T-cell (primary cell): ENCODE data around the gene DDRGK1. TPM values are rescaled to one million over a fixed set of nuclear protein-coding genes. Genes with fewer than 3 reads are reported as not detected.

Experiments
- ATAC-seq, 4 experiments: fragments of 200-7000 bp in 3 of 4; fragments of 150-1000 bp in 1 of 4; cut with Tn5 transposase; replicated peaks in 1 of 4; 1 replicate in 3 of 4; 2 replicates in 1 of 4; pipeline ENCODE4 v1.10.0; 2021; ENCODE audit warnings: moderate library complexity in 3 of 4, mild to moderate bottlenecking in 2 of 4, moderate number of reproducible peaks in 1 of 4
- CTCF ChIA-PET, 2 donors: fragments of 300-600 bp; sonication (Branson Sonifier 250); formaldehyde crosslinking; loops; one replicate each; lab custom pipeline; 2022; ENCODE audit warnings: antibody characterized with exemption in 2 of 2; lab: Charles Lee
- POLR2A ChIA-PET, 2 donors: fragments of 300-600 bp; sonication (Branson Sonifier 250); formaldehyde crosslinking; loops; one replicate each; lab custom pipeline; 2022; ENCODE audit warnings: antibody characterized with exemption in 2 of 2; lab: Charles Lee
- DNase-seq, 35 experiments: peaks; one replicate each; pipeline versions ENCODE4 v3.0.0 to v3.0.0-alpha.2; 2013 to 2023
- H3K27ac ChIP-seq: one replicate; pipeline ENCODE4 v1.5.1; 2013; ENCODE audit warnings: low read length
- H3K27me3 ChIP-seq, 2 experiments: replicated peaks in 1 of 2; 1 replicate in 1 of 2; 2 replicates in 1 of 2; pipeline versions ENCODE4 v1.6.1 to v1.7.0; 2013; ENCODE audit warnings: low read length in 1 of 2, mixed read lengths in 1 of 2; ENCODE audit not compliant: control insufficient read depth in 2 of 2, insufficient read depth in 2 of 2; ENCODE audit errors: extremely low read depth in 1 of 2
- H3K36me3 ChIP-seq, 2 donors: 1 replicate in 1 of 2; 2 replicates in 1 of 2; pipeline versions ENCODE4 v1.6.1 to v1.7.0; 2013; ENCODE audit warnings: low read length in 1 of 2; ENCODE audit not compliant: control insufficient read depth in 2 of 2, insufficient read depth in 1 of 2; ENCODE audit errors: extremely low read depth in 1 of 2
- H3K4me1 ChIP-seq, 2 experiments: 1 replicate in 1 of 2; 2 replicates in 1 of 2; pipeline versions ENCODE4 v1.6.1 to v1.7.0; 2013; ENCODE audit warnings: low read length in 2 of 2, mixed read lengths in 1 of 2; ENCODE audit not compliant: insufficient read depth in 2 of 2, control insufficient read depth in 1 of 2; ENCODE audit errors: extremely low read depth in 1 of 2
- H3K4me3 ChIP-seq, 2 donors: 1 replicate in 1 of 2; 2 replicates in 1 of 2; pipeline versions ENCODE4 v1.5.1 to v1.7.0; 2013; ENCODE audit warnings: mild to moderate bottlenecking in 2 of 2, low read length in 1 of 2, moderate library complexity in 1 of 2; ENCODE audit not compliant: control insufficient read depth in 1 of 2; ENCODE audit errors: extremely low read depth in 1 of 2
- H3K9me3 ChIP-seq: 2 replicates; pipeline ENCODE4 v1.7.0; 2013
- H3K27ac Mint-ChIP-seq, 2 donors: one replicate each; pipeline ENCODE4 v1.8.0; 2020 to 2021; ENCODE audit warnings: mild to moderate bottlenecking in 2 of 2, mixed read lengths in 2 of 2
- H3K27me3 Mint-ChIP-seq, 2 donors: one replicate each; pipeline ENCODE4 v1.8.0; 2021 to 2022; ENCODE audit warnings: mixed read lengths in 2 of 2
- H3K36me3 Mint-ChIP-seq: one replicate; pipeline ENCODE4 v1.8.0; 2021; ENCODE audit warnings: mixed read lengths
- H3K4me1 Mint-ChIP-seq, 3 donors: one replicate each; pipeline ENCODE4 v1.8.0; 2020 to 2022; ENCODE audit warnings: mixed read lengths in 3 of 3, mild to moderate bottlenecking in 1 of 3
- H3K4me3 Mint-ChIP-seq, 3 donors: one replicate each; pipeline ENCODE4 v1.8.0; 2020 to 2022; ENCODE audit warnings: mild to moderate bottlenecking in 3 of 3, mixed read lengths in 3 of 3, moderate library complexity in 3 of 3
- H3K9me3 Mint-ChIP-seq, 3 donors: one replicate each; pipeline ENCODE4 v1.8.0; 2020 to 2022; ENCODE audit warnings: mixed read lengths in 3 of 3
- WGBS: methylation state at CpG from one replicate; pipeline ENCODE4 v1.1.5; 2013; ENCODE audit warnings: missing lambda C conversion rate; ENCODE audit not compliant: insufficient coverage; 5-methylcytosine and 5-hydroxymethylcytosine counted together
- total RNA-seq, 35 experiments: library from RNA in 6 of 35; stranded (reverse) in 6 of 35; fragments of 120-200 nt in 1 of 35; gene quantifications; one replicate each; pipeline versions ENCODE4 v1.2.1 to v1.2.4 and lab custom pipeline; 2013 to 2026

The DDRGK1 gene
- total RNA-seq, 5 donors from 2014 or later (not counting 1 experiment from before 2014, with no cell fraction given) = 44.6 to 76.3 (median 68.2) TPM

DNA sequence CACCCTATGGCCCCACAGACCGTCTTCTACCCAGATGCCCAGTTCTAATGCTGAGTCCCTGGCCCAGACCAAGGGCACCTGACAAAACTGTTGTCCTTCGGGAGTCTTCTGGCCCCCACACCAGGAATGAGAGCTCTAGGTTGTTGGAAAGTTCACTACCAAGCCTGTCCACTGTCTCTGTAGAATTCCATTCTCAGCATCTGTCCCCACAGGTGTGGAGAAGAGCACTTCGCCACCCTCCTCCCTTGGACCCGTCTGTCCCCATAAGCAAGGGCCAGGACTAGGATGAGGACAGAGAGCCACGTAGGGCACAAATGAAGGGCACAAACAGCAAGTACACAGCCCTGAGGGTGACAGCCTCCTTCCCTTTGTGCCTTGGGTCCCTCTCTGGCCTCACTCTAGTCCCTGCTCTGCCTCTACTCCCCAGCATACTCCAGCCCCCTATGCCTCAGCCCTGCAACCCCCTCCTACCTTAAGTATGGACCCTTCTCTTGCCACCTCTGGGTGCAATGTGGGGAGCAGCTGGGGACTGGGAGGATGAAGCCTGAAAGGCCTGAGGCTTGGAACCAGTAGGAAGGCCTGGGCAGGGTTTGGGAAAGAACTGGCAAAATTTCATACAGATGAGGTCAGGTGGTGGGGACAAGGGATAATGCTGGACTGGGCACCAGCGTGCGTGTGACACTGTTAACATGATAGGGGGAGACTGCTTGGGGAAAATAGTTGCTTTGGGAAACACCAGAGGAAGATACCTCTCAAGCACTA is 35.5 kb downstream of the DDRGK1 start:
- ATAC-seq (no peak), DNase-seq (no peak)
- H3K9me3 Mint-ChIP-seq = no peaks in the 10 kb centered on the region
- Histone ChIP-seq H3K9me3 (no peaks in the 10 kb centered on the region), H3K4me3 (no peak overlapping the region), H3K27ac (no peak overlapping the region), H3K4me1 (peaks cover 0 to 29% of the 10 kb centered on the region in 2 experiments), H3K36me3 (no peaks in the 10 kb centered on the region), H3K27me3 (peaks cover 3 to 66% of the 10 kb centered on the region in 2 experiments)
- peaks cover 3% of the 10 kb centered on the region for H3K36me3 Mint-ChIP-seq
- POLR2A ChIA-PET = interaction anchor here in 1 of 2 donors (0.6 kb wide), 1 partner anchor 117 kb away, joined by 3 read pairs; no protein-coding TSS in a partner anchor
- no peak overlapping the region for H3K27ac Mint-ChIP-seq
- peaks cover 6 to 28% of the 10 kb centered on the region in 2 donors for H3K27me3 Mint-ChIP-seq
- CTCF ChIA-PET = no interaction called here
- peaks cover 16 to 20% (median 19%) of the 10 kb centered on the region in 3 donors for H3K4me1 Mint-ChIP-seq
- 85% methylated on average over 3 of the region's 7 CpGs for WGBS
- H3K4me3 Mint-ChIP-seq = peak overlapping the region in 2 of 3 donors; percentile 44 to 67

- DNase-seq (no peak), ATAC-seq (peak in 1 of 4 experiments; percentile 11)
- Histone ChIP-seq H3K27ac (no peak overlapping the region), H3K4me1 (peaks cover 0 to 23% of the 10 kb centered on the region in 2 experiments), H3K27me3 (peaks cover 3 to 62% of the 10 kb centered on the region in 2 experiments), H3K4me3 (no peak overlapping the region), H3K36me3 (no peaks in the 10 kb centered on the region), H3K9me3 (no peaks in the 10 kb centered on the region)
- Mint-ChIP-seq H3K27ac (no peak overlapping the region), H3K36me3 (peaks cover 3% of the 10 kb centered on the region), H3K4me3 (peak overlapping the region in 2 of 3 donors; percentile 44 to 67), H3K27me3 (peaks cover 6 to 27% of the 10 kb centered on the region in 2 donors), H3K4me1 (peaks cover 16 to 20% (median 19%) of the 10 kb centered on the region in 3 donors), H3K9me3 (no peaks in the 10 kb centered on the region)
- CTCF ChIA-PET = interaction anchor here (0.6 kb wide), 2 partner anchors 43 to 427 kb away, joined by 3 to 4 read pairs; no protein-coding TSS in a partner anchor
- POLR2A ChIA-PET = no interaction called here
- WGBS = 38% methylated on average over 21 of the region's 39 CpGs
These were observed 36.2 kb downstream of the DDRGK1 start for GRCh38 chr20:3168079-3168828.

DNA sequence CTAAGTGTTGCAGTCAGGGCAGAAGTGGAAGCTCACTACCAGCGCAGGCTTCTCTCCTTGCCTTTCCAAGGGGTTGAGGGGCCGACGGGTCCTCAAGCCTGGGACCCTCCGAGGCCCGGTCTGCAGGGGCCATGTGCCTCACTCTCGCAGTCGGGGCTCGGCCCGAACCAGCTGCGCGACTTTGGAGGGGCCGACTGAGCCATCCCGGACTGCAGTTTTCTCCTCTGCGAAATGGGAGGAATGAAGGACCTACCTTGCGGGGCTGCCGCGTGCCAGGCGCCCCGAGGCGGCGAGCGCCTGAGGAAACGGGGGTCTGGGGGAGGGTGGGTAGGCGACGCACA is 36.8 kb downstream of the DDRGK1 start:
- Mint-ChIP-seq H3K4me3 (peak overlapping the region in 1 of 3 donors; percentile 46), H3K27ac (no peak overlapping the region), H3K27me3 (peaks cover 6 to 27% of the 10 kb centered on the region in 2 donors), H3K36me3 (peaks cover 3% of the 10 kb centered on the region), H3K4me1 (peaks cover 15 to 19% (median 18%) of the 10 kb centered on the region in 3 donors), H3K9me3 (no peaks in the 10 kb centered on the region)
- Histone ChIP-seq H3K9me3 (no peaks in the 10 kb centered on the region), H3K27ac (no peak overlapping the region), H3K36me3 (no peaks in the 10 kb centered on the region), H3K27me3 (peaks cover 3 to 61% of the 10 kb centered on the region in 2 experiments), H3K4me3 (no peak overlapping the region), H3K4me1 (peaks cover 0 to 17% of the 10 kb centered on the region in 2 experiments)
- ChIA-PET POLR2A (interaction anchor here in 1 of 2 donors (0.5 kb wide), 1 partner anchor 500 kb away, joined by 8 read pairs; no protein-coding TSS in a partner anchor), CTCF (interaction anchor here (0.6 kb wide), 2 partner anchors 43 to 426 kb away, joined by 3 to 4 read pairs; no protein-coding TSS in a partner anchor)
- WGBS = 51% methylated on average over 14 of the region's 25 CpGs
- ATAC-seq (no peak), DNase-seq (no peak)

DNA sequence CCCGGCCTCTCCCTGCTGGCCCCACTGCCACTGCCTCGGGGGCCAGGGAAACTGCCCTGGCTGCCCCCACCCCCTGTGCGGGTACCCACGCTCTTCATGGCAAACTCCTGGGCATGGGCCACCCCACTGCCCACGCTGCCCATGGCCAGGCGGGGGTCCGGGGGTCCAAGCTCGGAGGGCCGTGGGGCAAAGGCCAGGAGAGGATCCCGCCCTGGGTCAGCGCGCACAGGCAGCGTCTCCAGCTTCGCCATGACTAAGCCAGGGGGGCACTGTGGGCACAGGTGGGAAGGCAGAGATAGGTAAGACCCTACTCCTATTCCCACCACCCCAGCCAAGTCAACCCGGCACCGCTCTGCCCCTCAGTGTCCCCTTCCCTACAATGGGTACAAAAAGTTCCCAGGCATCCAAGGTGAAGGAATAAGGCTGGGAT is 37.6 kb downstream of the DDRGK1 start:
- ChIA-PET CTCF (no interaction called here), POLR2A (interaction anchor here in 1 of 2 donors (0.5 to 0.6 kb wide), 2 partner anchors 39 to 499 kb away, joined by 3 to 8 read pairs; no protein-coding TSS in a partner anchor)
- H3K4me1 ChIP-seq = peaks cover 0 to 12% of the 10 kb centered on the region in 2 experiments
- no peak overlapping the region for H3K4me3 ChIP-seq
- DNase-seq (no peak), ATAC-seq (no peak)
- peaks cover 3% of the 10 kb centered on the region for H3K36me3 Mint-ChIP-seq
- no peaks in the 10 kb centered on the region for H3K9me3 ChIP-seq
- 79% methylated on average over 9 of the region's 16 CpGs for WGBS
- peaks cover 6 to 21% of the 10 kb centered on the region in 2 donors for H3K27me3 Mint-ChIP-seq
- H3K27me3 ChIP-seq = peaks cover 3 to 53% of the 10 kb centered on the region in 2 experiments
- no peaks in the 10 kb centered on the region for H3K36me3 ChIP-seq
- H3K27ac Mint-ChIP-seq = no peak overlapping the region
- no peak overlapping the region for H3K27ac ChIP-seq
- H3K9me3 Mint-ChIP-seq = no peaks in the 10 kb centered on the region
- H3K4me3 Mint-ChIP-seq = no peak overlapping the region
- H3K4me1 Mint-ChIP-seq = peaks cover 9 to 11% (median 11%) of the 10 kb centered on the region in 3 donors

GRCh38 chr20:3166338-3166912 is 38.1 kb downstream of the DDRGK1 start:
- Mint-ChIP-seq H3K27ac (no peak overlapping the region), H3K36me3 (peaks cover 3% of the 10 kb centered on the region), H3K4me3 (no peak overlapping the region), H3K27me3 (peaks cover 6 to 20% of the 10 kb centered on the region in 2 donors), H3K9me3 (no peaks in the 10 kb centered on the region), H3K4me1 (peaks cover 7 to 9% (median 9%) of the 10 kb centered on the region in 3 donors)
- CTCF ChIA-PET = no interaction called here
- no peak overlapping the region for H3K4me3 ChIP-seq
- POLR2A ChIA-PET = interaction anchor here in 1 of 2 donors (0.6 kb wide), 1 partner anchor 40 kb away, joined by 3 read pairs; no protein-coding TSS in a partner anchor
- 88% methylated on average over 10 of the region's 13 CpGs for WGBS
- DNase-seq (no peak), ATAC-seq (no peak)
- no peak overlapping the region for H3K27ac ChIP-seq
- peaks cover 3 to 49% of the 10 kb centered on the region in 2 experiments for H3K27me3 ChIP-seq
- no peaks in the 10 kb centered on the region for H3K36me3 ChIP-seq
- H3K9me3 ChIP-seq = no peaks in the 10 kb centered on the region
- H3K4me1 ChIP-seq = peaks cover 0 to 12% of the 10 kb centered on the region in 2 experiments
